GM12878 (cell line): ENCODE measurements around the gene TMEM176A.

Experiments used
- ASH2L ChIP-seq: fragments of 300-600, 200-600 bp; sonication (generic); IDR thresholded peaks from 2 replicates; pipeline ENCODE4 v1.6.1; 2017; ENCODE audit warnings: low read depth, mild to moderate bottlenecking, borderline replicate concordance
- FOXM1 ChIP-seq: IDR thresholded peaks from 2 replicates; pipeline ENCODE4 v1.6.1; 2012; ENCODE audit warnings: low read depth, mild to moderate bottlenecking, inconsistent platforms, low read length, moderate library complexity
- SMC3 ChIP-seq: IDR thresholded peaks from 2 replicates; pipeline ENCODE4 v1.6.1; 2011; ENCODE audit warnings: low read length, improper control_type of control experiment, borderline replicate concordance
- SP1 ChIP-seq: IDR thresholded peaks from one replicate; pipeline ENCODE4 v1.6.1; 2011; ENCODE audit warnings: low read depth, low read length
- TARDBP ChIP-seq: IDR thresholded peaks from 2 replicates; pipeline ENCODE4 v1.6.1; 2016; ENCODE audit warnings: borderline replicate concordance
- ZNF274 ChIP-seq: IDR thresholded peaks from one replicate; pipeline ENCODE4 v1.8.0; 2011; ENCODE audit not compliant: insufficient read length, insufficient read depth

- TF ChIP-seq FOXM1 (no peak), ZNF274 (no peak), SP1 (no peak), ASH2L (no peak), TARDBP (no peak), SMC3 (no peak)
These were observed 25.7 kb downstream of the TMEM176A start for GRCh38 chr7:150826061-150826849.
